A549 (cell line): Measurements from ENCODE around the gene TRIO. TPM values are rescaled to one million over a fixed set of nuclear protein-coding genes. Genes with fewer than 3 reads are reported as not detected.

ENCODE experiments used
- ATAC-seq, 2 experiments: fragments of 200-7000 bp in 1 of 2; fragments of >200 bp in 1 of 2; cut with Nextera tagmentation in 1 of 2; cut with Tn5 transposase in 1 of 2; 3 replicates each; pipeline versions ENCODE4 v1.8.0 to v1.9.1; 2018 to 2020; ENCODE audit warnings: mild to moderate bottlenecking in 1 of 2, moderate library complexity in 1 of 2
- CTCF ChIA-PET: fragments of 300-600 bp; sonication (Branson Sonifier 250); formaldehyde crosslinking; extraction: SDS; loops from one replicate; lab custom pipeline; 2021; ENCODE audit warnings: antibody characterized with exemption, inconsistent platforms; lab: Yijun Ruan, JAX
- POLR2A ChIA-PET: fragments of 350-600 bp; formaldehyde crosslinking; extraction: SDS; loops from one replicate; lab custom pipeline; 2021; ENCODE audit warnings: antibody characterized with exemption, inconsistent platforms; lab: Yijun Ruan, JAX
- DNase-seq, 2 experiments: peaks; one replicate each; pipeline versions ENCODE4 v3.0.0 to v3.0.0-alpha.2; 2011 to 2016; ENCODE audit warnings: low read depth in 1 of 2, low spot score in 1 of 2
- FAIRE-seq: peaks from 2 replicates; lab custom pipeline; 2011; peaks lifted over from hg19 to GRCh38; lab: Jason Lieb, UNC
- H3K27ac ChIP-seq, 2 experiments: fragments of >200 bp; sonication (Bioruptor Twin); formaldehyde crosslinking; 3 replicates each; pipeline ENCODE4 v1.5.1; 2016 to 2017
- H3K4me1 ChIP-seq: fragments of >200 bp; sonication (Bioruptor Twin); formaldehyde crosslinking; 3 replicates; pipeline ENCODE4 v1.6.1; 2016
- H3K4me2 ChIP-seq: fragments of >200 bp; sonication (Bioruptor Twin); formaldehyde crosslinking; 3 replicates; pipeline ENCODE4 v1.6.1; 2016
- H3K4me3 ChIP-seq: fragments of >200 bp; sonication (Bioruptor Twin); formaldehyde crosslinking; 3 replicates; pipeline ENCODE4 v1.5.1; 2016
- H3K9me3 ChIP-seq: fragments of >200 bp; sonication (Bioruptor Twin); formaldehyde crosslinking; 3 replicates; pipeline ENCODE4 v1.6.1; 2016
- BCL3 ChIP-seq: fragments of >200 bp; sonication (Bioruptor Twin); formaldehyde crosslinking; IDR thresholded peaks from 3 replicates; pipeline ENCODE4 v1.6.1; 2016
- CBX2 ChIP-seq: fragments of 200-600 bp; sonication (generic); IDR thresholded peaks from 2 replicates; pipeline ENCODE4 v1.6.1; 2016; ENCODE audit warnings: low read depth, mild to moderate bottlenecking, borderline replicate concordance
- CBX8 ChIP-seq: fragments of 200-600 bp; sonication (generic); IDR thresholded peaks from 2 replicates; pipeline ENCODE4 v1.6.1; 2016
- CEBPB ChIP-seq, 2 experiments: fragments of >200 bp in 1 of 2; sonication (Bioruptor Twin) in 1 of 2; formaldehyde crosslinking in 1 of 2; IDR thresholded peaks; 2 replicates each; pipeline ENCODE4 v1.6.1; 2012 to 2016
- CHD4 ChIP-seq: fragments of 200-600 bp; sonication (generic); IDR thresholded peaks from 2 replicates; pipeline ENCODE4 v1.6.1; 2016; ENCODE audit warnings: antibody characterized with exemption, mild to moderate bottlenecking, borderline replicate concordance
- EHF ChIP-seq: fragments of 250-450 bp; sonication (Bioruptor Pico); IDR thresholded peaks from 2 replicates; pipeline ENCODE4 v1.5.0; 2020; ENCODE audit warnings: mild to moderate bottlenecking
- EHMT2 ChIP-seq: fragments of 200-600 bp; sonication (generic); IDR thresholded peaks from 2 replicates; pipeline ENCODE4 v1.6.1; 2016; ENCODE audit warnings: antibody characterized with exemption, low read depth, mild to moderate bottlenecking, moderate library complexity
- FOSB ChIP-seq: fragments of 250-450 bp; sonication (Bioruptor Pico); IDR thresholded peaks from 2 replicates; pipeline ENCODE4 v1.5.0; 2020; ENCODE audit warnings: mild to moderate bottlenecking, moderate library complexity
- FOSL2 ChIP-seq, 2 experiments: fragments of 450-650 bp in 1 of 2; fragments of >200 bp in 1 of 2; sonication (Bioruptor Twin) in 1 of 2; formaldehyde crosslinking; IDR thresholded peaks; 2 replicates each; pipeline versions ENCODE4 v1.5.0 to v1.6.1; 2016 to 2020; ENCODE audit warnings: mild to moderate bottlenecking in 1 of 2, moderate library complexity in 1 of 2
- FOXS1 ChIP-seq: fragments of 250-450 bp; sonication (Bioruptor Pico); IDR thresholded peaks from 2 replicates; pipeline ENCODE4 v1.5.0; 2020; ENCODE audit warnings: mild to moderate bottlenecking, moderate library complexity
- GATA3 ChIP-seq: IDR thresholded peaks from 2 replicates; pipeline ENCODE4 v1.6.1; 2012; ENCODE audit warnings: borderline replicate concordance
- HDAC2 ChIP-seq: fragments of 200-600 bp; sonication (generic); IDR thresholded peaks from 2 replicates; pipeline ENCODE4 v1.6.1; 2016
- HOXB5 ChIP-seq: fragments of 250-450 bp; sonication (Bioruptor Pico); IDR thresholded peaks from 2 replicates; pipeline ENCODE4 v1.5.0; 2020; ENCODE audit warnings: mild to moderate bottlenecking, moderate library complexity
- JUN ChIP-seq, 2 experiments: fragments of >200 bp; sonication (Bioruptor Twin); formaldehyde crosslinking; IDR thresholded peaks; 2 replicates in 1 of 2; 3 replicates in 1 of 2; pipeline ENCODE4 v1.6.1; 2016 to 2017
- JUNB ChIP-seq: fragments of >200 bp; sonication (Bioruptor Twin); formaldehyde crosslinking; IDR thresholded peaks from 2 replicates; pipeline ENCODE4 v1.6.1; 2016
- KDM1A ChIP-seq: fragments of 200-600 bp; sonication (generic); IDR thresholded peaks from 2 replicates; pipeline ENCODE4 v1.6.1; 2016; ENCODE audit warnings: low read depth, mild to moderate bottlenecking
- KDM5A ChIP-seq: fragments of 200-600 bp; sonication (generic); IDR thresholded peaks from 2 replicates; pipeline ENCODE4 v1.6.1; 2016; ENCODE audit warnings: antibody characterized with exemption, mild to moderate bottlenecking
- MYC ChIP-seq: IDR thresholded peaks from 2 replicates; pipeline ENCODE4 v1.6.1; 2012; ENCODE audit warnings: mild to moderate bottlenecking, inconsistent platforms, low read length, improper control_type of control experiment, borderline replicate concordance
- NR3C1 ChIP-seq: fragments of >200 bp; sonication (Bioruptor Twin); formaldehyde crosslinking; IDR thresholded peaks from 3 replicates; pipeline ENCODE4 v1.6.1; 2017
- PHF8 ChIP-seq: fragments of 200-600 bp; sonication (generic); IDR thresholded peaks from 2 replicates; pipeline ENCODE4 v1.6.1; 2016; ENCODE audit warnings: low read depth, mild to moderate bottlenecking, antibody characterized with exemption, moderate library complexity, borderline replicate concordance
- POLR2AphosphoS2 ChIP-seq: conservative IDR thresholded peaks from 2 replicates; pipeline ENCODE4 v1.6.1; 2012; ENCODE audit warnings: low read length, improper control_type of control experiment, inconsistent platforms
- RARB ChIP-seq: fragments of 250-450 bp; sonication (Bioruptor Pico); IDR thresholded peaks from 2 replicates; pipeline ENCODE4 v1.8.0; 2021; ENCODE audit warnings: mild to moderate bottlenecking, moderate library complexity
- RCOR1 ChIP-seq: fragments of 150-350 bp; IDR thresholded peaks from 2 replicates; pipeline ENCODE4 v1.6.1; 2014; ENCODE audit warnings: antibody characterized with exemption, low read length, low read depth
- USF2 ChIP-seq: fragments of 450-650 bp; IDR thresholded peaks from 2 replicates; pipeline ENCODE4 v1.6.1; 2014; ENCODE audit warnings: antibody characterized with exemption
- WGBS: methylation state at CpG from one replicate; pipeline ENCODE4 v1.1.6; 2017; ENCODE audit errors: missing lambda C conversion rate; 5-methylcytosine and 5-hydroxymethylcytosine counted together
- polyA plus RNA-seq, 4 experiments: library from polyadenylated mRNA; depleted of rRNA in 3 of 4; stranded (reverse); fragments of >200 nt; fragmentation: RNase III in 1 of 4; extraction: RNeasy Plus Mini Kit Qiagen cat#74134 plus additional on column Dnase treatment in 1 of 4; gene quantifications; 2 replicates in 3 of 4; 3 replicates in 1 of 4; pipeline ENCODE4 v1.2.3, GENCODE V29; 2011 to 2017
- TF ChIP-seq, protein P1 (sequence below): IDR thresholded peaks from 2 replicates; pipeline ENCODE4 v1.6.1; 2012; ENCODE audit warnings: low read depth, borderline replicate concordance

The TRIO gene
- polyA plus RNA-seq, 2 of the 4 experiments (the other 2 are of a cell fraction) = 47.5 to 79.0 TPM

DNA sequence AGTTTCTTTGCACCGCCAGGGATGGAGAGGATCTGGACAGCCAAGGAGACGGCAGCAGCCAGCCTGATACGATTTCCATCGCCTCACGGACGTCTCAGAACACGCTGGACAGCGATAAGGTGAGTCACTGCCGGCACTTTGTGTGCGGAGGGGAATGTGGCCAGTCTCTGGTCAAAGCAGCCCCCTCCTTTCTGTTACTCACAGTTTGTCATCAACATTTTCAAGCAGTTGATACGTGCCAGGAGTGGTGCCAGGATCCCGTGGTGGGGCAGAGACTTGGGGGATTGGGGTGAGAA is 263.4 kb downstream of the TRIO start:
- H3K27ac ChIP-seq = no peak overlapping the region
- no peak for DNase-seq
- 70% methylated on average over 12 of the region's 12 CpGs for WGBS
- FAIRE-seq = no peak
- no peaks in the 10 kb centered on the region for H3K9me3 ChIP-seq
- TF ChIP-seq MYC = no peak
- no peak for TF ChIP-seq KDM1A
- no peak for TF ChIP-seq FOSL2 (IDR thresholded peaks at IDR 0.05)
- TF ChIP-seq FOSL2 (CRISPR knock-in tag; IDR thresholded peaks at IDR 0.05) = 0 out of 2 replicates have a peak, but pooled peaks have one; percentile 7
- no peak for TF ChIP-seq BCL3
- H3K4me2 ChIP-seq = no peak overlapping the region
- no peaks in the 10 kb centered on the region for H3K4me1 ChIP-seq
- peak in 1 of 2 experiments; percentile 42; a peak in 2 of 6 replicates for ATAC-seq
- POLR2A ChIA-PET = no interaction called here
- CTCF ChIA-PET = interaction anchor here (0.6 kb wide), 1 partner anchor 8 kb away, joined by 3 read pairs; no protein-coding TSS in a partner anchor
- H3K4me3 ChIP-seq = no peak overlapping the region

DNA sequence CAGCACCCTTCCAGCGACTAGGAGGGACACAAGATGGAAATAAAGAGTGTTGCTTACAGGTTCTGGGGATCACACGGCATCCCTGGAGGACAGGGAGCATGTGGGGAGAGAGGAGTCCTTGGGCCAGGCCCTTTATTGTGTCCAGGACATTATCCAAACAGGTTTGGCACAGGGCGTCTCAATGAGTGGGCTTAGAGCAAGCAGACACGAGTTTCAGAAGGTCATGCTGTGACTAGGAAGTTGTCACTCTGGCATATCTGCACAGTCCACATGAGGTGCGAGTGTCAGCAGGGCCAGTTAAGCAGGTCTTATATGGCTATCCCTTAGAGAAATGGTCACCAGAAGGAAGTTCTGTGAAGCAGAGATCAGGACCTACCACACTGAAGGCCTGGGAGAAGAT is 263.9 kb downstream of the TRIO start:
- DNase-seq = no peak

DNA sequence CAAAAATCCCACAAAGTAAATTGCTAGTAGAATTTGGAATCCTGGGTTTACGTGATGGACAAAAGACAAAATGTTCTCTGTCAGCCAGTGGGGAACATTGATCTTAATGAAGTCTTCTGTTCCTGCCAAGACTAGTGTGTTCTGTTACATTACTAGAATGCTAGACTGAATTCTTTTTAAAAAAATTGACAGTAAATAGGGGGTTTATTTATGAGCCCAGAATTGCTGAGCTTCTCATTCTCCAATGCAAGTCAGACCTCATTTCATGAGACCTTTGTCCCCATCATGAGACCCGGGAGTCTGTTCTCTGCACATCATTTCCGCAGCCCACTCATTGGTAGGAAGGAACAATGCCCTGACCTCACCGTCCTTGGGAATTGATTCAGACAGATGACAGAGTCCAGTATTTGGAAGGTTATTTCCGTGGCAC is 264.6 kb downstream of the TRIO start:
- no peak overlapping the region for H3K27ac ChIP-seq
- ChIA-PET CTCF (interaction anchor here (1.5 kb wide), 2 partner anchors 8 to 241 kb away, joined by 6 read pairs; no protein-coding TSS in a partner anchor), POLR2A (no interaction called here)
- no peak for FAIRE-seq
- H3K4me3 ChIP-seq = no peak overlapping the region
- H3K4me2 ChIP-seq = no peak overlapping the region
- no peak for DNase-seq
- no peaks in the 10 kb centered on the region for H3K4me1 ChIP-seq
- 93% methylated on average over 5 of the region's 5 CpGs for WGBS
- ATAC-seq = no peak
- no peaks in the 10 kb centered on the region for H3K9me3 ChIP-seq
- no peak for TF ChIP-seq FOSB
- TF ChIP-seq GATA3 = no peak
- TF ChIP-seq PHF8 = no peak
- no peak for TF ChIP-seq FOXS1 (CRISPR knock-in tag)
- TF ChIP-seq HOXB5 (CRISPR knock-in tag) = no peak
- TF ChIP-seq NR3C1 = no peak
- no peak for TF ChIP-seq CBX2
- TF ChIP-seq EHF (CRISPR knock-in tag) = no peak
- TF ChIP-seq USF2 = no peak
- TF ChIP-seq EHMT2 = no peak
- no peak for TF ChIP-seq JUNB
- TF ChIP-seq RARB (CRISPR knock-in tag) = no peak
- TF ChIP-seq CBX8 = no peak
- no peak for TF ChIP-seq JUN (IDR thresholded peaks at IDR 0.05)
- no peak for TF ChIP-seq HDAC2
- no peak for TF ChIP-seq POLR2AphosphoS2

More for the DNA sequence above, 263.9 kb downstream of the TRIO start:
- no peak overlapping the region for H3K4me2 ChIP-seq
- H3K4me1 ChIP-seq = no peaks in the 10 kb centered on the region
- CTCF ChIA-PET = no interaction called here
- H3K9me3 ChIP-seq = no peaks in the 10 kb centered on the region
- FAIRE-seq (no peak), ATAC-seq (no peak)
- POLR2A ChIA-PET = no interaction called here
- 86% methylated on average over 5 of the region's 5 CpGs for WGBS
- H3K27ac ChIP-seq = no peak overlapping the region
- TF ChIP-seq CHD4 = no peak
- TF ChIP-seq CEBPB (IDR thresholded peaks at IDR 0.05) = no peak
- TF ChIP-seq RCOR1 = no peak
- TF ChIP-seq HOXB5 (CRISPR knock-in tag) = no peak
- TF ChIP-seq EHMT2 = no peak
- TF ChIP-seq POLR2AphosphoS2 = no peak
- no peak for TF ChIP-seq HDAC2
- TF ChIP-seq JUNB = no peak
- TF ChIP-seq, protein P1, sequence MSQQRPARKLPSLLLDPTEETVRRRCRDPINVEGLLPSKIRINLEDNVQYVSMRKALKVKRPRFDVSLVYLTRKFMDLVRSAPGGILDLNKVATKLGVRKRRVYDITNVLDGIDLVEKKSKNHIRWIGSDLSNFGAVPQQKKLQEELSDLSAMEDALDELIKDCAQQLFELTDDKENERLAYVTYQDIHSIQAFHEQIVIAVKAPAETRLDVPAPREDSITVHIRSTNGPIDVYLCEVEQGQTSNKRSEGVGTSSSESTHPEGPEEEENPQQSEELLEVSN = no peak
- TF ChIP-seq KDM5A = no peak
- no peak for TF ChIP-seq FOXS1 (CRISPR knock-in tag)
- no peak overlapping the region for H3K4me3 ChIP-seq
